Measurements from ENCODE around the gene UBQLN4.

Gene UBQLN4

DNA sequence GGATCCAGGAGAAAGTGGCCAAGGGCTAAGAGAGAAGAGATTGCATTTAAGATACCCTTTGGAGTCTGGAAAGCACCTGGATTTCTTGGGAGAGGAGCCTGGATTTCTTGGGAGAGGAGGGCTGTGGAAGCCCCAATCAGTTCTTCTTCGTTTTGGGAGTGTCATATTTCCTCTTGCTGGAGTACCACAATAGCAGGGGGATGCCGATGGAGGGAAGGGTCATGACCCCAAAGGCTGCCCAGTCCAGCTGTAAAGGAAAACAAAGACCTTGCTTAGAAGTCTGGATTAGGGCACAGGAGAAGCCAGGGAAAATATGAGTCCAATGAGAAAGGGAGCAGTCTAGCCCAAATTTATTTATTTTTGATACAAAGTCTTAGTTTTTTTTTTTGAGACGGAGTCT is 44.2 kb downstream of the UBQLN4 start:
- DNase-seq, result no peak

DNA sequence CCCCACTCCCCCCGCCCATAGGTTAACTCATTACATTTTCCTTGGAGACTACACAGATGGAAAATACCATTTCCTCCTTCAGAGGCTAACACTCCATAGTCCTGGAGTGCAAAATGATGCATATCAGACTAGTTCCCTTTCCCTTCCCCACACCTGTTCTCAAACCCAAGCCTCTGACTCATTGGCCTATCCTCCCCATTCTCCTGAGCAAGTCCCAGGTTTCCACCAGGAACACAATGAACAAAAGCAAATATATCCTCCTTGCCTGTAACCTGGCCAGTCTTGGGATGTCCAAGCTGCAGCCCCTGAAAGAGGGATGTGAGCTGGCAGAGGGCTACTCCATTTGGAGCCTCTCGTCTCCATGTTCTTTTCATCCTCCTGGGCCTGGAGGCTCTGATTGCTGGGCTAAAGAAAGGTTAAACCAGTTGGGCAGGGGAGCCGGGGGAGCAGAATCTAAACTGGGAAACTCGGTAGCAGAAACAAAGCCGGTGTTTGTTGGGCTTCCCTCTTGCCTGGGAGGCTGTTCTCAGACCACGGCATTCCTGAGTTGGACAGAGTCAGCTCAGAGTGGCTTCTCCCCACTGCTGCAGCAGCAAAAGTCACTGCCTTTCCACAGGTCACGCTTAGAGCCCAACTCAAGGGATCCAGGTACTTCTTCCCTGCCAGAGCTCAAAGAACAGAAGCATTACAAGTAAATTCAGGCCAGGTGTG is 46.8 kb downstream of the UBQLN4 start:
- no peak for DNase-seq

DNA sequence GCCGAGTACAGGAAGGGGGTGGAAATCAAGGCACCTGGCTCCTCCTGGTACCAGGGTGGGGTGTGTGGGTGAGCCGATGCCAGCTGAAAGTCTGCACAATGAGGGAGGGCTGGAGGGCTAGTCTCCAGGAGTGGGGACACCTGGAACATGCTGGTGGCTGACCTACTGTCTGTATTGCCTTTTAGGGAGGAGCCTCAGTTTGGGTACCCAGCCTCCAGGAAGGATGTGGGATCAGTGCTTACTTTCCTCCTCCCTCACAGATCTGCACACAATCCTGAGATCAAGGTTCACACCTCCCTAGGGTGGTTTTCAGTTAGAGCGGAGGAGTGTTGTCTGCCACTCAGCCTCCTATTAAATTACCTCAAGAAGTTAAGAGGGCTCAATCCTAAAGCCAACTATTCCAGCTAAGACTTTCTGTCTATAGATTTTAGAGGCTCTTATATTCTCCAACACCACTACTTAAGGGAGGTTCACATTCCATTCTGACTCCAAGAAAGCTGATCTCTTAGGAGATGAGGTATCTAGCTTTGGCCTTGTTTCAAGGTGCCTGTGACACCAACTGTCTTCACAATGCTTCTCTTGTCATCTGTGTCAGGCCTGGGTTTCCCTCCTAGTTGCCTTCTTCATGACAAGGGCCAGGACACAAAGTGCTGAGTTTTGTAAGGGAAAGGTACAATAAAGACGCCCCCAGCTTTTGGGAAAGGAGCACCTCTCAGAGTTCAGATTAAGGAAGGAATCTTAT is 48.6 kb downstream of the UBQLN4 start:
- no peak for DNase-seq

DNA sequence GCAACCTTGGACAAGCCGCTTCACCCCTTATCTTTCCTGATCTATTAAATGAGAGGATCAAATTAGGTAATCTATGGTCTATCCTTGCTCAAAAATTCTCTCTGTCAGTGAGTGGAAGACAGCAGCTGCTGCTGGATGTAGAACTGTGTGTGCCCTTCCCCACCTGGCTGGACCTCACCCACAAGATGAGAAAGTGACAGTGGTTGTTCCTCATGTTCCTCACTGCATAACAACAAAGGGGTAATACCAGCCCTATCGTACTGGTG is 49.7 kb downstream of the UBQLN4 start:
- no peak for DNase-seq

DNA sequence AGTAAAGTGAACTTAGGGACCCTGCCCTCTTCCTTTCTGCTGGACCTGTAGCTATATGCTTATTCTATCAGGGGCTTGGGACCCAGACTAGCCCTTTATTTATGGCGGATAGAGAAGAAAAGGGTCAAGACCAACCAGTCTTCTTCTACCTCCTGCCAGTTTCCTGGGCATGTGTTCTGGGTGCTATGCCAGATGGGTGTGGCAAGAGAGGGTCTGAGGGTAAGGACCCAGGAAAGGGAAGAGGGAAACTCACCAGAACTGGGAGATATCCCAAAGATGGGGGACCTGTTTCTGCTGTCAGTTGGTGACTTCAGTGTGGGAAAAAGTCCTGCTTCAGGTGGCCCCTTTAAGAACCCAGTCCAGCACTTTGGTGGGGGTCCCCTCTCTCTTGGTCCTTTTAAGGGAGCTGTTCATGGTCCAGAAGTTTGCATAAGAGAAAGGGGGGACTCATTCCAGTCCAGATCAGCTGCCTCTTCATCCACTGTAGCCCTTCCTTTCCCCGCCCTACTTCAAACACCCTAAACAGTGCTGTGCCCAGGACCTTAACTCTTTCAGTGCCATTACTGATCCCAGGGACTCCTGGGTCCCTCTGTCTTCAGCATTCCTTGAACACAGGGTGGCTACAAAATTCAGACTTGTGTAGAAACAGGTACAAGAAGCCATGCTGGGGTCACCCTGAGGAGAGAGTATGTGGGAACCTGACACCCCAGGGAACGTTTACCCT is 51.2 kb downstream of the UBQLN4 start:
- no peak for DNase-seq

DNA sequence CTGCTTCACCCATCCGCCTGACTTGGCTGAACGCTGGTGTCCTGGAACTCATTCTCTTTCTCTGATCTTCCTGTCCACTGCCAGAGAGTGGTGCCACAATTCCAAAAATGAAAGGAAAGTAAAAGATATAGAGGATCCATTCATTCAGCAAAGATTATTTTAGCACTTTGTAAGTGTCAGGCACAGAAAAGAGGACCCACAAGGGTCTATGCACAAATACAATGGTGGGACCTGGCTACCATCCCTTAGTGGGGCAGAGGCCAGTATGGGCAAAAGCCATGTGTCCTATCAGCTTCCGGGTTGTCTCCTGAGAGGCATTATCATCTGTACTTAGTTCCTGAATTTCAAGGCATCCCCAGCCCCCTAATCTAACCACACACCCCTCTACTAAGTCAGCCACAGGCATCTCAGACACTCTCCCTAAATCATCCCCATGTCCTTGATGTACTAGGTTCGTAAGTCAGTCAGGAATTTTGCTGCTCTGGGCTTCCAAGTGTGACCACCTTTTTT is 51.9 kb downstream of the UBQLN4 start:
- DNase-seq, result no peak

DNA sequence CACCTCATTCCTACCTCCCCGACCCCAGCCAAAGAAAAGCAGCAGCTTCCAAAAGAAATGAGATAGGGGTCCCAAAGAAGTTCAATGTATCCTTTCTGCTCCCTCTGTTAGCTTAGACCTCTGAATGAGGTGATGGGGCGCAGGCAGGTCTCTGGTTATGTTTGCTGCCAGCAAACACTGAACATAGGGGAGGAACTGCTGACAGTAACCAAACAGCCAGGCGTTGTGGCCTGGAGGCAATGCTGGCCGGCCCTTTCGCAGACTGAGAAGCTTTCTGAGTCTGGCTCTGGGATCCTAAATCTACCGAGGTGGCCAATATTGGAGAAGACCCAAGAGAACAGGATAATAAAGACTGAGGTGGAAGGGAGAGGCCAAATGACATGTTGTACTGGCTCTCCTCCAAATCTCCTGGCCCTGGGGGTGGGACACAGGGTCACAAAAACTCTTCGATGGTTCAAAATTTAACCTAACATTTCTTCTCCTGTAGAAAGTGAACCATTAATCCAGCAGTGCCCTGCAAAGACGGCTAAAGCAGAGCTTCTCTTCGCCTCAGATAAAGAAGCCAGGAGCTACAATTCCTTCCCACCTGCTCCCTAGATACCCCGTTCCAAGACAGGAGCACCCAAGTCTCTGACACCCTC is 52.5 kb downstream of the UBQLN4 start:
- DNase-seq, result no peak

DNA sequence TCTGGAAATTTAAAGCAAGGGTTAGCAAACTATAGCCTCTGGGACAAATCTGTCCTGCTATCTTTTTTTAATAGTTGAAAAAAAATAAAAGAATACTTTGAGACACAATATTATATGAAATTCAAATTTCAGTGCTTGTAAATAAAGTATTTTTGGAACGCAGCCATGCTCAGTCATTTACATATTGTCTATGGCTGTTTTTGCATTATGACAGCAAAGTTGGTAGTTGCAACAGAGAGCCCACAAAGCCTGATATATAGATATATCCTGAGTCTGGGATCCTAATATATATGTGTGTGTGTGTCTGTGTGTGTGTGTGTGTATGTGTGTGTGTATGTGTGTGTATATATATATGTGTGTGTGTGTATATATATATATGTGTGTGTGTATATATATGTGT is 53.6 kb downstream of the UBQLN4 start:
- DNase-seq, result no peak

DNA sequence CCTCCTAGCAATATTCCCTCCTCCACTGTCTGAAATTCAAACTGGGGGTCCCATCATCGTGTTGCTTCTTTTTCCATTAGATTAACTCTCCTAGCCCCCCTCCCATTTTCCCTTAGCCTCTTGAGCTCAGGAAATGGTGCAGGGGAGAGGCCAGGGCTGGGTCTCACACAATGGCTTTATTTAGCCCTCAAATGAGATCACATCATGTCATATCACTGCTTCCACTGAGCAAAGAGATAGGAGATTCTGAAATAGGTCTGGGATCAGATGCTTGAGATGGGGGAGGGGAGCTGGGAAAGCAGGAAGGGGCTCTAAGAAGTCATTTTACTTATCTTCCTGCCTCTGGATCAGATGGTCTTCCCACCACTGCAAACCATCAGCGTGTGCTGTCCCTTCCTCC is 57.4 kb downstream of the UBQLN4 start:
- DNase-seq, result no peak

DNA sequence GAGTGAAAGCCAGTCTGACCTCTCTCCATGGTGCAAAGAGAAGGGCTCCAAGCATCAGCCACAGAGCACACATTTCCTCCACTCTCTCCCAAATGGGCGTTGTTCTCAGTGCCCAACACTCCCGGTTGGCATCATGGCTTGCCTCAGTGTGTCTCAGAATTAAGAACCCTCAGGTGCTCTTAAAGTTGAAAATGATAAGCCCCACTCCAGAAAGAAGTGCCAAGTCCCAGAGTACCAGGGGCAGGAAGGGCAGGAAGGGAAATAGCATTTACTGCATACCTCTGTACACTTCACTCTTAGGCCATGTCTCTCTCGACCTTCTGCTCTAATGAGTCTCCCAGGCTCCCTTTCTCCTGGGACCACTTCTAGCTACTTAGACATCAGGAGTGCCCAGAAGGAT is 60.0 kb downstream of the UBQLN4 start:
- DNase-seq, result no peak

DNA sequence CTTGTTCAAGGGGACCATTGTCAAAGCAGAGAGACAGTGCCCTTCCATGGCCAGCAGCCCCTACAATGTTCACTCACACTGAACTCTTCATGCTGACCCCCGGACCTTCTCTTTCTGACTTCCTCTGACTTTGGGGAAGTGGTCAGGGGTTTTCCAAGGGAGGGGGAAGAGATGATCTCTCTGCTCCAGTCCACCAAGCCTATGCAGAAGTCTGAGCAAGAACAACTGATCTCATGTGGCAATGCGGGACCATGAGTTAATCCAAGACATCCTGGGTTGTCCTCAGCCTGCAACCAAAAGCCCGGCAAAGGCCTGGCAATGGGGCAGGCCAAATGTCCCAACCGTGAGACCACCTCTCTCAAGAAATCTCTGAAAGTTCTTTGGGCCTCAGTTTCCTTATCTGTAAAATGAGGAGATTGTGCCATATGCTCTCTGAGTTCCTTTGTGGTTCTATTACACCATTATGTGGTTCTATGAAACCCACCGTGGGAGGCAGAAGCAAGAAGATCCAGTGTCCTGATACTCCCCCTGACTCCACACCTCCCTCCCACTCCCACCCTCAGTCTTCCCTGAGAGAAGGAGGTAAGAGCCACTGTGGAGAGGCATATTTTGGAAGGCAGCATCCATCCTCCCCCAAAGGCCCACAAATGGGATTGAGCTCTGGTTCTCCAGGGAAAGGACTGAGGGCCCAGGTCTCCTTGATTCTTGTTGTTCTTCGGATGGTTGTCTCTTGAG is 63.4 kb downstream of the UBQLN4 start:
- DNase-seq, result no peak

DNA sequence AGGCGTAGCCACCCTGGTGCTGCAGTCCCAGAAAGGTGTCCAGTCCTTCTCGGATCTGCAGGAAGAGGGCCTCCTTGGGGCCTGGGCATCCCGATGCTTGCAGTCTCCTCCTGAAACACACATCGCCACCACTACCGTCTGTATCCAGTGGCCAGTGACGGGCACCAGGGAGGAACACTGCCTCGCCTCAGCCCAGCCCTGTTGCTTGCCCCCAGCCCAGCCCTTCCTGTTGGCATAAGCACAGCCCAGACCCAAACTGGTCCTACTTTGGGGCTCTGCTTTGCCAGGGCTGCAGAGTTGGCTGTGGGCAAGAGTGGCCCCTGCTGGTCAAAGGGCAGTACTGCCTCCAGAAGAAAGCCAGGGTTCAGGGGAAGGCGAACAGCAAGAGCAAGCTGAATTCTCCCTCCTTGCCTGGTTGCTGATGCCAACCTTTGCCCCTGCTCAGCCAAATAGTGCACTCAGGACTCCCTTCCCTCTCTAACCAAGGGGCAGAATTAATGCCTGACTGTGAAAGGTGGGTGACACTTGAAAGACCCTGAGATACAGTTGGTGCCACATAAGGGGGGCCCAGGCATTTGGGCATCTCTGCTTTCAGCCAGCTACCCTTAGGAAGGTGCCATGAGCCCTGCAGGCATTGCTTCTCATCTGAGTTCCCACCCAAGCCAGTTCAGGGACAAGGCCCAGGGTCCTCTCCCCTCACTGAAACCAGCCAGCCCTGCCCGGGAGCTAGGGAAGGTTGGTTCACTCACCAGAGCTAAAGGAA is 64.2 kb downstream of the UBQLN4 start:
- peak; percentile 43 for DNase-seq
